Endothelial cell of umbilical vein (primary cell): ENCODE results near the gene PERCC1. TPM values are rescaled to one million over a fixed set of nuclear protein-coding genes. Genes with fewer than 3 reads are reported as not detected.

Experiments
- BruUV-seq: library from RNA; stranded (reverse); fragments of 400-500 nt; replicated peaks from 2 replicates; lab custom pipeline; 2021; lab: Mats Ljungman, UMichigan
- CTCF ChIA-PET: fragments of 300-600, 350-600 bp; sonication (Branson Sonifier 250); formaldehyde crosslinking; loops from one replicate; lab custom pipeline; 2021; ENCODE audit warnings: antibody characterized with exemption, inconsistent platforms; lab: Charles Lee
- POLR2A ChIA-PET: fragments of 300-600, 350-600 bp; sonication (Branson Sonifier 250); formaldehyde crosslinking; loops from one replicate; lab custom pipeline; 2021; ENCODE audit warnings: antibody characterized with exemption, inconsistent platforms; lab: Charles Lee
- DNase-seq: peaks from one replicate; pipeline ENCODE4 v3.0.0-alpha.2; 2011; ENCODE audit warnings: low read depth, low spot score
- FAIRE-seq: peaks from 2 replicates; lab custom pipeline; 2011; peaks lifted over from hg19 to GRCh38; lab: Jason Lieb, UNC
- H2AFZ ChIP-seq: 2 replicates; pipeline ENCODE4 v1.6.0; 2012; ENCODE audit warnings: low read depth, low read length, control low read depth, inconsistent platforms
- H3K27ac ChIP-seq: 2 replicates; pipeline ENCODE4 v1.5.1; 2011; ENCODE audit warnings: low read depth, mild to moderate bottlenecking, control low read depth, low read length, moderate library complexity; ENCODE audit not compliant: insufficient read depth
- H3K27me3 ChIP-seq, 2 experiments: 2 replicates each; pipeline versions ENCODE4 v1.6.0 to v1.6.1; 2011; ENCODE audit warnings: low read length in 2 of 2, mixed read lengths in 1 of 2; ENCODE audit not compliant: control insufficient read depth in 2 of 2, insufficient read depth in 2 of 2
- H3K36me3 ChIP-seq, 2 experiments: 2 replicates in 1 of 2; 3 replicates in 1 of 2; pipeline ENCODE4 v1.5.1; 2011; ENCODE audit warnings: low read length in 2 of 2, mild to moderate bottlenecking in 1 of 2, moderate library complexity in 1 of 2; ENCODE audit not compliant: control insufficient read depth in 2 of 2, insufficient read depth in 2 of 2; ENCODE audit errors: extremely low read depth in 1 of 2
- H3K4me1 ChIP-seq: 3 replicates; pipeline ENCODE4 v1.5.1; 2011; ENCODE audit warnings: mild to moderate bottlenecking, low read length; ENCODE audit not compliant: control insufficient read depth, insufficient read depth; ENCODE audit errors: extremely low read depth
- H3K4me2 ChIP-seq: 2 replicates; pipeline ENCODE4 v1.6.1; 2011; ENCODE audit warnings: low read length, control low read depth, mixed read lengths; ENCODE audit not compliant: insufficient read depth
- H3K4me3 ChIP-seq, 3 experiments: fragments of 200-600 bp in 1 of 3; sonication (generic), shearing (Covaris generic) in 1 of 3; replicated peaks in 1 of 3; 2 replicates each; pipeline ENCODE4 v1.5.1; 2011 to 2016; ENCODE audit warnings: control low read depth in 3 of 3, low read length in 3 of 3, mild to moderate bottlenecking in 2 of 3, inconsistent platforms in 1 of 3, low read depth in 1 of 3, moderate library complexity in 1 of 3; ENCODE audit not compliant: insufficient read depth in 1 of 3
- H3K79me2 ChIP-seq: 2 replicates; pipeline ENCODE4 v1.6.0; 2012; ENCODE audit warnings: low read length, inconsistent platforms; ENCODE audit not compliant: control insufficient read depth, insufficient read depth
- H3K9ac ChIP-seq: replicated peaks from 2 replicates; pipeline ENCODE3; 2011; ENCODE audit warnings: low read length, control low read depth; ENCODE audit not compliant: insufficient read depth; ENCODE audit errors: extremely low read depth
- H3K9me1 ChIP-seq: replicated peaks from 3 replicates; pipeline ENCODE4 v1.6.0; 2011; ENCODE audit warnings: mild to moderate bottlenecking, low read length; ENCODE audit not compliant: control insufficient read depth, insufficient read depth; ENCODE audit errors: extremely low read depth
- H3K9me3 ChIP-seq: replicated peaks from 2 replicates; pipeline ENCODE4 v1.5.1; 2012; ENCODE audit warnings: low read length, inconsistent platforms; ENCODE audit not compliant: control insufficient read depth, insufficient read depth
- H4K20me1 ChIP-seq: replicated peaks from 2 replicates; pipeline ENCODE3; 2011; ENCODE audit warnings: mild to moderate bottlenecking, low read length; ENCODE audit not compliant: control insufficient read depth, insufficient read depth; ENCODE audit errors: extremely low read depth
- CTCF ChIP-seq, 2 donors: IDR thresholded peaks; 1 replicate in 1 of 2; 2 replicates in 1 of 2; pipeline ENCODE4 v1.5.1; 2011; ENCODE audit warnings: low read length in 2 of 2, mild to moderate bottlenecking in 2 of 2, moderate library complexity in 2 of 2, control low read depth in 1 of 2, inconsistent platforms in 1 of 2, low read depth in 1 of 2; ENCODE audit not compliant: insufficient read depth in 1 of 2; ENCODE audit errors: extremely low read depth in 1 of 2
- EZH2 ChIP-seq: IDR thresholded peaks from 2 replicates; pipeline ENCODE4 v1.6.1; 2012; ENCODE audit warnings: borderline replicate concordance, low read depth, mild to moderate bottlenecking, moderate library complexity, low read length, inconsistent platforms; ENCODE audit not compliant: severe bottlenecking
- FOS ChIP-seq: IDR thresholded peaks from 2 replicates; pipeline ENCODE4 v1.6.1; 2011; ENCODE audit warnings: mild to moderate bottlenecking, low read length, moderate library complexity, borderline replicate concordance; ENCODE audit not compliant: insufficient read depth
- GATA2 ChIP-seq: IDR thresholded peaks from 2 replicates; pipeline ENCODE4 v1.7.0; 2011; ENCODE audit warnings: low read depth, mild to moderate bottlenecking, moderate library complexity, mixed read lengths, low read length; ENCODE audit not compliant: insufficient read length, insufficient read depth
- JUN ChIP-seq: IDR thresholded peaks from 2 replicates; pipeline ENCODE4 v1.6.1; 2011; ENCODE audit warnings: borderline replicate concordance, low read depth; ENCODE audit not compliant: insufficient read length, insufficient read depth
- MAX ChIP-seq: IDR thresholded peaks from 2 replicates; pipeline ENCODE4 v1.6.1; 2011; ENCODE audit not compliant: insufficient read depth, insufficient read length
- MYC ChIP-seq: IDR thresholded peaks from one replicate; pipeline ENCODE4 v1.6.1; 2011; ENCODE audit warnings: mild to moderate bottlenecking, low read depth, low read length
- POLR2A ChIP-seq: IDR thresholded peaks from 2 replicates; pipeline ENCODE4 v1.6.1; 2012; ENCODE audit warnings: low read depth, mild to moderate bottlenecking, control low read depth, low read length
- POLR2AphosphoS5 ChIP-seq: IDR thresholded peaks from 2 replicates; pipeline ENCODE4 v1.6.1; 2012; ENCODE audit warnings: low read depth, mild to moderate bottlenecking, control low read depth, low read length, moderate library complexity; ENCODE audit not compliant: insufficient read depth
- dilution Hi-C: fragments of 300-500 bp; cut with MboI; formaldehyde crosslinking; loops from one replicate; pipeline ENCODE4 v1.15.0; 2019; ENCODE audit warnings: low sequenced_read_pairs; ENCODE audit not compliant: extremely low pct_ligation_motif_present
- intact Hi-C: fragments of 100-400 bp; cut with micrococcal nuclease; formaldehyde crosslinking; loops from one replicate; pipeline ENCODE4 v1.10.0; 2022
- polyA plus RNA-seq, 4 experiments: library from polyadenylated mRNA; depleted of rRNA in 3 of 4; stranded (reverse) in 3 of 4; unstranded in 1 of 4; fragments of >200 nt; gene quantifications; 2 replicates each; pipeline versions ENCODE4 v1.2.1 to v1.2.3, GENCODE V29; 2011 to 2012; ENCODE audit warnings: missing spikeins in 1 of 4
- total RNA-seq: library from RNA; stranded (reverse); gene quantifications from 2 replicates; pipeline ENCODE4 v1.2.3, GENCODE V29; 2021

Gene PERCC1
- total and polyA plus RNA-seq, 2 donors (not counting 3 experiments of a cell fraction or from before 2014, with no cell fraction given), result not detected

- BruUV-seq, result no TSS peak
- Histone ChIP-seq H3K79me2 (no peaks in the 10 kb centered on the region), H3K9ac (peak overlapping the region; percentile 8), H2AFZ (peak overlapping the region; percentile 84), H3K36me3 (peaks cover 0 to under 1% of the 10 kb centered on the region in 2 experiments), H3K9me3 (no peaks in the 10 kb centered on the region), H3K4me3 (peak overlapping the region; percentile 35 to 51 (median 46)), H3K4me1 (peaks cover 5% of the 10 kb centered on the region), H4K20me1 (no peaks in the 10 kb centered on the region), H3K27ac (no peak overlapping the region), H3K27me3 (no peaks in the 10 kb centered on the region), H3K4me2 (peak overlapping the region; percentile 60), H3K9me1 (no peaks in the 10 kb centered on the region)
- DNase-seq (peak; percentile 92), FAIRE-seq (peak; percentile 95)
- TF ChIP-seq JUN (no peak), GATA2 (no peak), POLR2A (no peak), MAX (peak; percentile 80), POLR2AphosphoS5 (no peak)
- CTCF ChIA-PET, result interaction anchor here (1.0 to 2.0 kb wide), 3 partner anchors 13 to 86 kb away, joined by 3 to 6 read pairs (median 4); partner anchors contain the start of gene UQCC4
- POLR2A ChIA-PET, result interaction anchor here (0.5 kb wide), 1 partner anchor 215 kb away, joined by 3 read pairs; no protein-coding TSS in a partner anchor
- dilution Hi-C loops, result no loop called here
- intact Hi-C loops, result loop anchor here (5.0 to 10.0 kb wide), 2 partner anchors 104 to 134 kb away; partner anchors contain the start of gene UBE2I
Measured at GRCh38 chr16:1408171-1408837, 22.6 kb upstream of the PERCC1 start.

- no peaks in the 10 kb centered on the region for H3K9me1 ChIP-seq
- POLR2A ChIA-PET, result interaction anchor here (0.6 kb wide), 1 partner anchor 1183 kb away, joined by 4 read pairs; no protein-coding TSS in a partner anchor
- peaks cover 8% of the 10 kb centered on the region for H3K4me1 ChIP-seq
- H4K20me1 ChIP-seq, result no peaks in the 10 kb centered on the region
- H3K9ac ChIP-seq, result no peak overlapping the region
- H3K4me2 ChIP-seq, result no peak overlapping the region
- H3K9me3 ChIP-seq, result no peaks in the 10 kb centered on the region
- no peak overlapping the region for H3K27ac ChIP-seq
- H3K79me2 ChIP-seq, result no peaks in the 10 kb centered on the region
- intact Hi-C loops (no loop called here), dilution Hi-C loops (no loop called here)
- H3K36me3 ChIP-seq, result no peaks in the 10 kb centered on the region
- no TSS peak for BruUV-seq
- FAIRE-seq (no peak), DNase-seq (no peak)
- no peak overlapping the region for H2AFZ ChIP-seq
- CTCF ChIA-PET, result interaction anchor here (0.7 to 2.7 kb wide), 3 partner anchors 49 to 1042 kb away, joined by 3 to 19 read pairs (median 5); no protein-coding TSS in a partner anchor
- no peak overlapping the region for H3K4me3 ChIP-seq
- no peaks in the 10 kb centered on the region for H3K27me3 ChIP-seq
- no peak for TF ChIP-seq EZH2
- TF ChIP-seq FOS, result no peak
- TF ChIP-seq JUN, result no peak
- TF ChIP-seq CTCF (IDR thresholded peaks at IDR 0.05; ENCODE audit: extremely low read depth in 1 of 2, insufficient read depth in 1 of 2, low read depth in 1 of 2, low read length in 2 of 2), result no peak
- no peak for TF ChIP-seq MYC
- no peak for TF ChIP-seq GATA2
Measured at GRCh38 chr16:1412847-1413246, 18.0 kb upstream of the PERCC1 start.
